Endodermal cell (in vitro differentiated cells): ENCODE results near the gene TBC1D13. TPM values are rescaled to one million over a fixed set of nuclear protein-coding genes. Genes with fewer than 3 reads are reported as not detected.
A peak's percentile ranks its signal among the peaks of the same experiment; 100 is the strongest.

ENCODE experiments used
- DNase-seq: peaks from one replicate; pipeline ENCODE4 v3.0.0-alpha.2; 2017
- H3K27ac ChIP-seq: 2 replicates; pipeline ENCODE4 v1.5.1; 2013; ENCODE audit warnings: mild to moderate bottlenecking, low read depth, low read length, moderate library complexity
- H3K27me3 ChIP-seq: 2 replicates; pipeline ENCODE4 v1.6.1; 2013; ENCODE audit warnings: mild to moderate bottlenecking, low read length, moderate library complexity; ENCODE audit not compliant: insufficient read depth, control insufficient read depth, poor library complexity, severe bottlenecking
- H3K36me3 ChIP-seq: 2 replicates; pipeline ENCODE4 v1.7.0; 2013; ENCODE audit warnings: mild to moderate bottlenecking, low read length, moderate library complexity; ENCODE audit not compliant: control insufficient read depth, insufficient read depth
- H3K4me1 ChIP-seq: one replicate; pipeline ENCODE4 v1.7.0; 2013; ENCODE audit warnings: low read length; ENCODE audit not compliant: control insufficient read depth, insufficient read depth
- H3K4me3 ChIP-seq: 2 replicates; pipeline ENCODE4 v1.5.1; 2013; ENCODE audit warnings: mild to moderate bottlenecking, low read length, moderate library complexity
- H3K9ac ChIP-seq: 2 replicates; pipeline ENCODE4 v1.6.1; 2013; ENCODE audit warnings: mild to moderate bottlenecking, low read length, moderate library complexity; ENCODE audit not compliant: poor library complexity, severe bottlenecking; ENCODE audit errors: extremely low read depth
- H3K9me3 ChIP-seq: 2 replicates; pipeline ENCODE4 v1.6.1; 2013; ENCODE audit warnings: mild to moderate bottlenecking, low read length, moderate library complexity; ENCODE audit not compliant: control insufficient read depth
- H3K27ac Mint-ChIP-seq: 2 replicates; pipeline ENCODE4 v1.8.0; 2020; ENCODE audit warnings: mixed read lengths
- H3K27me3 Mint-ChIP-seq: 2 replicates; pipeline ENCODE4 v1.8.0; 2021; ENCODE audit warnings: mild to moderate bottlenecking, mixed read lengths; ENCODE audit not compliant: insufficient read depth
- H3K36me3 Mint-ChIP-seq: 2 replicates; pipeline ENCODE4 v1.8.0; 2020; ENCODE audit warnings: low read depth, mixed read lengths
- H3K4me1 Mint-ChIP-seq: 2 replicates; pipeline ENCODE4 v1.8.0; 2020; ENCODE audit warnings: mixed read lengths
- H3K4me3 Mint-ChIP-seq: 2 replicates; pipeline ENCODE4 v1.8.0; 2020; ENCODE audit warnings: mild to moderate bottlenecking, moderate library complexity, mixed read lengths
- H3K9me3 Mint-ChIP-seq: 2 replicates; pipeline ENCODE4 v1.8.0; 2020; ENCODE audit warnings: mild to moderate bottlenecking, mixed read lengths
- CTCF ChIP-seq: fragments of 200-600 bp; sonication (generic); conservative IDR thresholded peaks from 2 replicates; pipeline ENCODE4 v1.5.0; 2021; ENCODE audit warnings: antibody characterized with exemption, mild to moderate bottlenecking
- WGBS, 2 experiments: methylation state at CpG; one replicate each; pipeline versions ENCODE4 v1.1.5 to v1.1.7; 2013; ENCODE audit warnings: missing lambda C conversion rate in 2 of 2, mixed read lengths in 1 of 2; ENCODE audit not compliant: insufficient coverage in 1 of 2, insufficient read length in 1 of 2; 5-methylcytosine and 5-hydroxymethylcytosine counted together
- total RNA-seq, 2 donors: library from RNA; stranded (reverse); fragmentation: NEBNext Ultra II Directional in 1 of 2; extraction: Animal tissue kit (Norgen Biotek cat#: 25700) in 1 of 2; gene quantifications; 2 replicates in 1 of 2; 3 replicates in 1 of 2; pipeline ENCODE4 v1.2.1, GENCODE V29; 2021

Gene TBC1D13
- total RNA-seq, 2 donors from 2014 or later: 30.2 to 34.3 TPM

GRCh38 chr9:128809831-128810230 lies 22.8 kb downstream of the TBC1D13 start:
- Histone ChIP-seq H3K4me1 (no peaks in the 10 kb centered on the region), H3K27me3 (no peaks in the 10 kb centered on the region), H3K9ac (no peak overlapping the region), H3K36me3 (peaks cover 21% of the 10 kb centered on the region), H3K4me3 (no peak overlapping the region), H3K27ac (no peak overlapping the region), H3K9me3 (no peaks in the 10 kb centered on the region)
- peak; percentile 50 for TF ChIP-seq CTCF
- Mint-ChIP-seq H3K27me3 (peaks cover 2% of the 10 kb centered on the region), H3K27ac (no peak overlapping the region), H3K4me1 (no peaks in the 10 kb centered on the region), H3K4me3 (no peak overlapping the region), H3K36me3 (peaks cover 9% of the 10 kb centered on the region), H3K9me3 (no peaks in the 10 kb centered on the region)
- 85 to 100% methylated on average over 2 of the region's 2 CpGs for WGBS, 2 experiments
- DNase-seq: no peak

GRCh38 chr9:128810873-128811272 lies 23.8 kb downstream of the TBC1D13 start:
- Histone ChIP-seq H3K9me3 (no peaks in the 10 kb centered on the region), H3K9ac (no peak overlapping the region), H3K27ac (no peak overlapping the region), H3K4me3 (no peak overlapping the region), H3K4me1 (no peaks in the 10 kb centered on the region), H3K36me3 (peaks cover 13% of the 10 kb centered on the region), H3K27me3 (no peaks in the 10 kb centered on the region)
- DNase-seq: no peak
- no peaks in the 10 kb centered on the region for H3K9me3 Mint-ChIP-seq
- 87 to 100% methylated on average over 1 to 5 of the region's 5 CpGs for WGBS, 2 experiments
- peaks cover 2% of the 10 kb centered on the region for H3K27me3 Mint-ChIP-seq
- TF ChIP-seq CTCF: no peak
- H3K4me3 Mint-ChIP-seq: no peak overlapping the region
- H3K27ac Mint-ChIP-seq: no peak overlapping the region
- H3K4me1 Mint-ChIP-seq: no peaks in the 10 kb centered on the region
- peaks cover 3% of the 10 kb centered on the region for H3K36me3 Mint-ChIP-seq

- Histone ChIP-seq H3K4me3 (peak within 1 kb of the TSS; percentile 77), H3K27ac (peak within 1 kb of the TSS; percentile 66), H3K9ac (peak within 1 kb of the TSS; percentile 63), H3K27me3 (no peaks in the 10 kb centered on the region), H3K4me1 (no peaks in the 10 kb centered on the region), H3K36me3 (peaks cover 10% of the 10 kb centered on the region), H3K9me3 (no peaks in the 10 kb centered on the region)
- TF ChIP-seq CTCF: peak; percentile 84
- H3K9me3 Mint-ChIP-seq: no peaks in the 10 kb centered on the region
- 2% methylated on average over 13 to 70 of the region's 70 CpGs for WGBS, 2 experiments
- peaks cover 9% of the 10 kb centered on the region for H3K4me1 Mint-ChIP-seq
- peak within 1 kb of the TSS; percentile 88 for H3K27ac Mint-ChIP-seq
- H3K27me3 Mint-ChIP-seq: peaks cover 3% of the 10 kb centered on the region
- peak within 1 kb of the TSS; percentile 59 for H3K4me3 Mint-ChIP-seq
- peaks cover 14% of the 10 kb centered on the region for H3K36me3 Mint-ChIP-seq
- peak; percentile 99 for DNase-seq
These were observed 31.2 kb downstream of the TBC1D13 start, which contains the start of gene ENDOG for GRCh38 chr9:128818099-128818838. TSS of gene ENDOG (plus strand) at chr9:128818500. CDS start at chr9:128818685, 185 bp downstream.
